HepG2 (cell line): ENCODE results near the gene PFKL. TPM values are rescaled to one million over a fixed set of nuclear protein-coding genes. Genes with fewer than 3 reads are reported as not detected.

Experiments
- FOXA3 ChIP-seq: IDR thresholded peaks from 2 replicates; pipeline ENCODE4 v1.6.1; 2016; ENCODE audit warnings: missing genetic modification reagents, missing compliant biosample characterization
- GLI4 ChIP-seq: sonication (generic); formaldehyde crosslinking; IDR thresholded peaks from 2 replicates; pipeline ENCODE4 v1.5.1; 2020; ENCODE audit warnings: missing genetic modification reagents, mild to moderate bottlenecking, moderate library complexity, borderline replicate concordance
- HNF1B ChIP-seq: sonication (generic); formaldehyde crosslinking; IDR thresholded peaks from 2 replicates; pipeline ENCODE4 v1.5.1; 2020; ENCODE audit warnings: mild to moderate bottlenecking, moderate library complexity, missing genetic modification reagents
- KDM6A ChIP-seq: IDR thresholded peaks from 2 replicates; pipeline ENCODE4 v1.6.1; 2016; ENCODE audit warnings: low read depth
- PHF8 ChIP-seq: sonication (generic); formaldehyde crosslinking; IDR thresholded peaks from 2 replicates; pipeline ENCODE4 v1.5.0; 2020; ENCODE audit warnings: missing genetic modification reagents
- PLSCR1 ChIP-seq: sonication (generic); formaldehyde crosslinking; IDR thresholded peaks from 2 replicates; pipeline ENCODE4 v1.5.0; 2020; ENCODE audit warnings: missing genetic modification reagents, mild to moderate bottlenecking, borderline replicate concordance
- POLR2AphosphoS2 ChIP-seq: IDR thresholded peaks from 2 replicates; pipeline ENCODE4 v1.6.1; 2011; ENCODE audit warnings: low read depth, low read length, improper control_type of control experiment
- PRDM4 ChIP-seq: sonication (generic); formaldehyde crosslinking; IDR thresholded peaks from 2 replicates; pipeline ENCODE4 v1.9.0; 2021; ENCODE audit warnings: missing genetic modification reagents, borderline replicate concordance
- RELA ChIP-seq: sonication (generic); formaldehyde crosslinking; IDR thresholded peaks from 2 replicates; pipeline ENCODE4 v1.4.0; 2020; ENCODE audit warnings: missing genetic modification reagents
- ZBTB40 ChIP-seq, 2 experiments: fragments of 450-650 bp in 1 of 2; sonication (generic) in 1 of 2; formaldehyde crosslinking in 1 of 2; IDR thresholded peaks; 2 replicates each; pipeline versions ENCODE4 v1.6.1 to v1.8.0; 2016 to 2022; ENCODE audit warnings: antibody characterized with exemption in 1 of 2, mild to moderate bottlenecking in 1 of 2, missing genetic modification reagents in 1 of 2
- ZNF235 ChIP-seq: sonication (generic); formaldehyde crosslinking; IDR thresholded peaks from 2 replicates; pipeline ENCODE4 v1.8.1; 2023; ENCODE audit warnings: mild to moderate bottlenecking, missing genetic modification reagents, borderline replicate concordance
- ZNF547 ChIP-seq: sonication (generic); formaldehyde crosslinking; IDR thresholded peaks from 2 replicates; pipeline ENCODE4 v1.5.1; 2020; ENCODE audit warnings: mild to moderate bottlenecking, missing genetic modification reagents
- polyA plus RNA-seq, 8 experiments: library from polyadenylated mRNA; depleted of rRNA in 3 of 8; stranded (reverse) in 7 of 8; unstranded in 1 of 8; fragments of >200 nt; fragmentation: Illumina TruSeq in 4 of 8; extraction: Trizol in 4 of 8; gene quantifications; 2 replicates each; pipeline versions ENCODE4 v1.2.1 to v1.2.3, GENCODE V29; 2011 to 2016; ENCODE audit warnings: low read depth in 4 of 8, missing spikeins in 1 of 8, mixed read lengths in 1 of 8; ENCODE audit not compliant: insufficient read depth in 1 of 8
- total RNA-seq, 5 experiments: library from RNA; depleted of rRNA; stranded (reverse); fragments of >200 nt; fragmentation: Illumina TruSeq; extraction: Trizol; gene quantifications; 2 replicates each; pipeline ENCODE4 v1.2.3, GENCODE V29; 2016; ENCODE audit warnings: low read depth in 1 of 5

Gene PFKL
- total and polyA plus RNA-seq, 2 of the 13 experiments (the other 11 are each of a cell fraction or from before 2014, with no cell fraction given), result 92.8 to 106 TPM

- TF ChIP-seq HNF1B (CRISPR knock-in tag) (peak; percentile 78), PRDM4 (CRISPR knock-in tag) (0 out of 2 replicates have a peak, but pooled peaks have one; percentile 62), PLSCR1 (no peak), ZNF547 (CRISPR knock-in tag) (peak; percentile 88), RELA (CRISPR knock-in tag) (peak; percentile 83; the same call in 1 of the 2 replicates), ZNF235 (CRISPR knock-in tag) (peak; percentile 76; the same call in 1 of the 2 replicates), PHF8 (CRISPR knock-in tag) (peak; percentile 94), ZBTB40 (IDR thresholded peaks at IDR 0.05) (no peak), ZBTB40 (CRISPR knock-in tag; IDR thresholded peaks at IDR 0.05) (peak; percentile 68), GLI4 (0 out of 2 replicates have a peak, but pooled peaks have one; percentile 67), POLR2AphosphoS2 (0 out of 2 replicates have a peak, but pooled peaks have one; percentile 29), FOXA3 (CRISPR knock-in tag) (peak; percentile 62), KDM6A (CRISPR knock-in tag) (no peak)
Measured at GRCh38 chr21:44338971-44339910, 39.4 kb downstream of the PFKL start, which contains the start of gene CFAP410 (continued).
